Esophagus muscularis mucosa (tissue), 4 donors: ENCODE data around the gene BMPR1A.

ENCODE experiments used
- CTCF ChIP-seq, 3 experiments: fragments of 200-600 bp in 2 of 3; fragments of 450-650 bp in 1 of 3; sonication (generic) in 2 of 3; IDR thresholded peaks; one replicate each; pipeline ENCODE4 v1.5.1; 2017 to 2019; ENCODE audit warnings: antibody characterized with exemption in 3 of 3, mild to moderate bottlenecking in 2 of 3, moderate library complexity in 1 of 3
- EP300 ChIP-seq: sonication (generic); formaldehyde crosslinking; IDR thresholded peaks from one replicate; pipeline ENCODE4 v1.6.1; 2017; ENCODE audit warnings: antibody characterized with exemption
- POLR2A ChIP-seq: fragments of 450-650 bp; IDR thresholded peaks from one replicate; pipeline ENCODE4 v1.6.1; 2017; ENCODE audit warnings: antibody characterized with exemption, moderate library complexity, mild to moderate bottlenecking, low read depth
- POLR2AphosphoS5 ChIP-seq, 2 donors: sonication (generic); formaldehyde crosslinking; IDR thresholded peaks; one replicate each; pipeline ENCODE4 v1.6.1; 2017; ENCODE audit warnings: antibody characterized with exemption in 2 of 2

GRCh38 chr10:86792461-86793167, 36.2 kb downstream of the BMPR1A start:
- TF ChIP-seq CTCF (IDR thresholded peaks at IDR 0.05) (no peak), POLR2A (no peak), POLR2AphosphoS5 (IDR thresholded peaks at IDR 0.05) (no peak), EP300 (no peak)
